HEK293 (cell line): Measurements from ENCODE around the gene ALS2CL.

Source experiments
- ZNF777 ChIP-seq: fragments of 450-650 bp; formaldehyde crosslinking; IDR thresholded peaks from 2 replicates; pipeline ENCODE4 v1.5.1; 2017; ENCODE audit warnings: missing biosample characterization, missing genetic modification characterization, borderline replicate concordance
- ZNF830 ChIP-seq: fragments of 450-650 bp; IDR thresholded peaks from 2 replicates; pipeline ENCODE4 v1.5.0; 2018; ENCODE audit warnings: missing biosample characterization, missing genetic modification characterization, low read depth, mild to moderate bottlenecking, moderate library complexity
- TF ChIP-seq, protein P1 (sequence below): fragments of 450-650 bp; formaldehyde crosslinking; IDR thresholded peaks from 2 replicates; pipeline ENCODE4 v1.5.1; 2016; ENCODE audit warnings: missing biosample characterization, missing genetic modification characterization
- TF ChIP-seq, protein P2 (sequence below): fragments of 450-650 bp; formaldehyde crosslinking; IDR thresholded peaks from 2 replicates; pipeline ENCODE4 v1.5.1; 2016; ENCODE audit warnings: missing biosample characterization, missing genetic modification characterization

DNA sequence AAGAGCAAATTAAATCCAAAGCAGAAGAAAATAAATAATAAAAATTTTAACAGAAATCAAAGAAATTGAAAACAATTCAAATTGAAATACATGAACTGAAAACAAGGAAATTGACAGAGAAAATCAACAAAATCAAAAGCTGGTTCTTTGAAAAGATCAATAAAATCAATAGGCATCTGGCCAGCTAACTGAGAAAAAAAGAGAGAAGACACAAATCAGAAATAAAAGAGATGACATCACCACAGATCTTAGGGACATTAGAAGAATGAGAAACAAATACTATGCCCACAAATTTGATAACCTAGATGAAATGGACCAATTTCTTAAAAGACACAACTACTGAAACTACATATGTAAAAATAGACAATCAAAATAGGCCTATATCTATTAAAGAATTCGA lies 42.4 kb downstream of the ALS2CL start:
- TF ChIP-seq, protein P1, sequence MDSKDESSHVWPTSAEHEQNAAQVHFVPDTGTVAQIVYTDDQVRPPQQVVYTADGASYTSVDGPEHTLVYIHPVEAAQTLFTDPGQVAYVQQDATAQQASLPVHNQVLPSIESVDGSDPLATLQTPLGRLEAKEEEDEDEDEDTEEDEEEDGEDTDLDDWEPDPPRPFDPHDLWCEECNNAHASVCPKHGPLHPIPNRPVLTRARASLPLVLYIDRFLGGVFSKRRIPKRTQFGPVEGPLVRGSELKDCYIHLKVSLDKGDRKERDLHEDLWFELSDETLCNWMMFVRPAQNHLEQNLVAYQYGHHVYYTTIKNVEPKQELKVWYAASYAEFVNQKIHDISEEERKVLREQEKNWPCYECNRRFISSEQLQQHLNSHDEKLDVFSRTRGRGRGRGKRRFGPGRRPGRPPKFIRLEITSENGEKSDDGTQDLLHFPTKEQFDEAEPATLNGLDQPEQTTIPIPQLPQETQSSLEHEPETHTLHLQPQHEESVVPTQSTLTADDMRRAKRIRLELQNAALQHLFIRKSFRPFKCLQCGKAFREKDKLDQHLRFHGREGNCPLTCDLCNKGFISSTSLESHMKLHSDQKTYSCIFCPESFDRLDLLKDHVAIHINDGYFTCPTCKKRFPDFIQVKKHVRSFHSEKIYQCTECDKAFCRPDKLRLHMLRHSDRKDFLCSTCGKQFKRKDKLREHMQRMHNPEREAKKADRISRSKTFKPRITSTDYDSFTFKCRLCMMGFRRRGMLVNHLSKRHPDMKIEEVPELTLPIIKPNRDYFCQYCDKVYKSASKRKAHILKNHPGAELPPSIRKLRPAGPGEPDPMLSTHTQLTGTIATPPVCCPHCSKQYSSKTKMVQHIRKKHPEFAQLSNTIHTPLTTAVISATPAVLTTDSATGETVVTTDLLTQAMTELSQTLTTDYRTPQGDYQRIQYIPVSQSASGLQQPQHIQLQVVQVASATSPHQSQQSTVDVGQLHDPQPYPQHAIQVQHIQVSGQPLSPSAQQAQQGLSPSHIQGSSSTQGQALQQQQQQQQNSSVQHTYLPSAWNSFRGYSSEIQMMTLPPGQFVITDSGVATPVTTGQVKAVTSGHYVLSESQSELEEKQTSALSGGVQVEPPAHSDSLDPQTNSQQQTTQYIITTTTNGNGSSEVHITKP = no peak
- TF ChIP-seq ZNF777 (no peak), ZNF830 (tag by site-specific recombination) (no peak)
- TF ChIP-seq, protein P2, sequence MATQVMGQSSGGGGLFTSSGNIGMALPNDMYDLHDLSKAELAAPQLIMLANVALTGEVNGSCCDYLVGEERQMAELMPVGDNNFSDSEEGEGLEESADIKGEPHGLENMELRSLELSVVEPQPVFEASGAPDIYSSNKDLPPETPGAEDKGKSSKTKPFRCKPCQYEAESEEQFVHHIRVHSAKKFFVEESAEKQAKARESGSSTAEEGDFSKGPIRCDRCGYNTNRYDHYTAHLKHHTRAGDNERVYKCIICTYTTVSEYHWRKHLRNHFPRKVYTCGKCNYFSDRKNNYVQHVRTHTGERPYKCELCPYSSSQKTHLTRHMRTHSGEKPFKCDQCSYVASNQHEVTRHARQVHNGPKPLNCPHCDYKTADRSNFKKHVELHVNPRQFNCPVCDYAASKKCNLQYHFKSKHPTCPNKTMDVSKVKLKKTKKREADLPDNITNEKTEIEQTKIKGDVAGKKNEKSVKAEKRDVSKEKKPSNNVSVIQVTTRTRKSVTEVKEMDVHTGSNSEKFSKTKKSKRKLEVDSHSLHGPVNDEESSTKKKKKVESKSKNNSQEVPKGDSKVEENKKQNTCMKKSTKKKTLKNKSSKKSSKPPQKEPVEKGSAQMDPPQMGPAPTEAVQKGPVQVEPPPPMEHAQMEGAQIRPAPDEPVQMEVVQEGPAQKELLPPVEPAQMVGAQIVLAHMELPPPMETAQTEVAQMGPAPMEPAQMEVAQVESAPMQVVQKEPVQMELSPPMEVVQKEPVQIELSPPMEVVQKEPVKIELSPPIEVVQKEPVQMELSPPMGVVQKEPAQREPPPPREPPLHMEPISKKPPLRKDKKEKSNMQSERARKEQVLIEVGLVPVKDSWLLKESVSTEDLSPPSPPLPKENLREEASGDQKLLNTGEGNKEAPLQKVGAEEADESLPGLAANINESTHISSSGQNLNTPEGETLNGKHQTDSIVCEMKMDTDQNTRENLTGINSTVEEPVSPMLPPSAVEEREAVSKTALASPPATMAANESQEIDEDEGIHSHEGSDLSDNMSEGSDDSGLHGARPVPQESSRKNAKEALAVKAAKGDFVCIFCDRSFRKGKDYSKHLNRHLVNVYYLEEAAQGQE (tag by site-specific recombination) = no peak
